Immature natural killer cell (primary cell): Measurements from ENCODE around the gene KATNA1. TPM values are rescaled to one million over a fixed set of nuclear protein-coding genes. Genes with fewer than 3 reads are reported as not detected.
A peak's percentile ranks its signal among the peaks of the same experiment; 100 is the strongest.

Experiments used
- DNase-seq, 3 donors: peaks; one replicate each; pipeline ENCODE4 v3.0.0; 2022; ENCODE audit warnings: mixed read lengths in 1 of 3
- H3K27ac Mint-ChIP-seq, 6 donors: one replicate each; pipeline ENCODE4 v1.8.0; 2020; ENCODE audit warnings: mixed read lengths in 6 of 6, mild to moderate bottlenecking in 5 of 6, inconsistent platforms in 4 of 6, moderate library complexity in 3 of 6
- H3K27me3 Mint-ChIP-seq, 3 donors: one replicate each; pipeline ENCODE4 v1.8.0; 2020 to 2021; ENCODE audit warnings: low read depth in 3 of 3, mild to moderate bottlenecking in 3 of 3, mixed read lengths in 3 of 3, moderate library complexity in 3 of 3, inconsistent platforms in 1 of 3
- H3K36me3 Mint-ChIP-seq, 3 donors: one replicate each; pipeline ENCODE4 v1.8.0; 2020; ENCODE audit warnings: mixed read lengths in 3 of 3, inconsistent platforms in 2 of 3, mild to moderate bottlenecking in 2 of 3
- H3K4me1 Mint-ChIP-seq, 2 donors: one replicate each; pipeline ENCODE4 v1.8.0; 2020; ENCODE audit warnings: inconsistent platforms in 2 of 2, mild to moderate bottlenecking in 2 of 2, mixed read lengths in 2 of 2, moderate library complexity in 1 of 2
- H3K4me3 Mint-ChIP-seq, 5 donors: one replicate each; pipeline ENCODE4 v1.8.0; 2020; ENCODE audit warnings: mild to moderate bottlenecking in 5 of 5, mixed read lengths in 5 of 5, inconsistent platforms in 3 of 5, moderate library complexity in 3 of 5
- H3K9me3 Mint-ChIP-seq, 6 donors: one replicate each; pipeline ENCODE4 v1.8.0; 2020; ENCODE audit warnings: mild to moderate bottlenecking in 6 of 6, mixed read lengths in 6 of 6, inconsistent platforms in 4 of 6, moderate library complexity in 3 of 6
- polyA plus RNA-seq, 3 donors: library from polyadenylated mRNA; unstranded; fragments of 300-500 nt; fragmentation: Illumina TruSeq; gene quantifications; one replicate each; pipeline ENCODE4 v1.2.3, GENCODE V29; 2021

The KATNA1 gene
- polyA plus RNA-seq, 3 donors from 2014 or later, result 21.4 to 30.7 (median 21.5) TPM

DNA sequence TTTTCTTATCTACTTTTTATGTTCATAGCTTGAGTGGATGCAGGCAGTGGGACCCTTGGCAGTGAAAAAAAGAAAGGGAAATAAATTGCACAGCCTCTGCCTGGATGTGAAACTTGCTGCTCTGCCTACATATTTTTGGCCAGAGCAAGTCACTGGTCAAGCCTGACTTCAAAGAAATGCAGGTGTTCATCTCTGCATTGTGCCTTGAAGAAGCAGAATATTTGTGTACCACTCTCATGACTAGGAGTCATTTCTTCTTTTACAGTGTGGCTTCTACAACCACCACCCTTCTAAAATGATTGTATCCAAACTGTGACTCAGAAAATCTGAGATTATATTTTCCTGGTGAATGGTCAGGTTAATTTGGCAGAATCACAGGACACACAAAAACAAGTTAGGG, 2.5 kb upstream of the KATNA1 start:
- Mint-ChIP-seq H3K4me3 (no peak overlapping the region), H3K36me3 (no peaks in the 10 kb centered on the region), H3K27me3 (peaks cover 0 to 6% (median 4%) of the 10 kb centered on the region in 3 donors), H3K4me1 (peaks cover 20 to 29% of the 10 kb centered on the region in 2 donors), H3K27ac (no peak overlapping the region), H3K9me3 (no peaks in the 10 kb centered on the region)
- DNase-seq, result no peak

DNA sequence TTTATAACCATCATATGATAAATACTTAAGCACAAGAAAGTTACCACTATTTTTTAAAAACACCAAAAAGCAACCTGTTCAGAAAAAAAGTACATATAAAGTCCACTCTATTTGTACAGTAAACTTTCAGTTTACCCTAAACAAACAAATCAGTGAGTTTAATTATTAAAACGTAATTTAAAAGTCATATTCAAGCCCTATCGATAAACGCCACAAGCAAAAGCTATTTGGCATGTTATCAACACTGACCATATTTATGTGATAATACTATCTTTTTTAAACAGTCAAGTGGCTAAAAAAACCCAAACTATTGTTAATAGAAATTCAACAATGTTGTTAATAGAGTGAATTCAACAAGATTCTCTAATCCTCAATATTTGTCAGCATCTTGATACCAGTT, 1.9 kb downstream of the KATNA1 start:
- no peaks in the 10 kb centered on the region for H3K36me3 Mint-ChIP-seq
- peaks cover 26 to 50% of the 10 kb centered on the region in 2 donors for H3K4me1 Mint-ChIP-seq
- peaks cover 0 to 6% (median 4%) of the 10 kb centered on the region in 3 donors for H3K27me3 Mint-ChIP-seq
- DNase-seq, result no peak
- H3K9me3 Mint-ChIP-seq, result no peaks in the 10 kb centered on the region
- H3K4me3 Mint-ChIP-seq, result peak overlapping the region in 3 of 5 donors; percentile 13 to 95 (median 35)
- peak overlapping the region in 1 of 6 donors; percentile 30 for H3K27ac Mint-ChIP-seq

DNA sequence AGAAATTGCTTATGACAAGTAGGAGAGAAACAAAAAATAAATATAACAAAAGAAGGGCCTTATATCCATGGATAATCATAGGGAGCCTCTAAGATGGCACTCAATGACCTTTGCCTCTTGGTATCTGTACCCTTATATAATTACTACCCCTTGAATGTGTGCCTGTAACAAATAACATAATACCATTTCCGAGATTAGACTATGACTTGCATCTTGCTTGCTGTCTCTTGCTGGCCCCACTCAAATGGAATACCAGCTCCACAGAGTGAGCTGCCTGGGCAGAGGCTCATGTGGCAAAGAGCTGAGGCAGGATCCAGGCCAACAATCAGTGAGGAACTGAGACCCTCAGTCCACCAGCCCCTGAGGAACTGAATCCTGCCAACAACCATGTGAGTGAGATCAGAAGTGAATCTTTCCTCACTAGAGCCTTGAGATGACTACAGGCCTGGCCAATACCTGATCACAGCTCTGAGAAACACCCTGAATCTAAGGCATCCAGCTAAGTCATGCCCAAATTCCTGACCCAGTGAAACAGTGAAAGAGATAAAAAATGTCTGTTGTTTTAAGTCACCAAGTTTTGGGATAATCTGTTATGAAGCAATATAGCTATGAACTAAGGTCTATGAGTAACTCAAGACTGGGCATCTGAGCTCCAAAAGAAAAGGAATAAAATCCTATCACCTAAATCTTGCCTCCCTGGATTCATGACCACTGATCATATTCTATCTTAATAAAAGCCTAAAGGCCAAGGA, 5.5 kb downstream of the KATNA1 start:
- peaks cover 0 to 4% (median 4%) of the 10 kb centered on the region in 3 donors for H3K36me3 Mint-ChIP-seq
- H3K9me3 Mint-ChIP-seq, result no peaks in the 10 kb centered on the region
- H3K4me3 Mint-ChIP-seq, result no peak overlapping the region
- peak overlapping the region in 1 of 6 donors; percentile 18 for H3K27ac Mint-ChIP-seq
- DNase-seq, result no peak
- H3K27me3 Mint-ChIP-seq, result peaks cover 0 to 3% (median 1%) of the 10 kb centered on the region in 3 donors
- H3K4me1 Mint-ChIP-seq, result peaks cover 24 to 51% of the 10 kb centered on the region in 2 donors

DNA sequence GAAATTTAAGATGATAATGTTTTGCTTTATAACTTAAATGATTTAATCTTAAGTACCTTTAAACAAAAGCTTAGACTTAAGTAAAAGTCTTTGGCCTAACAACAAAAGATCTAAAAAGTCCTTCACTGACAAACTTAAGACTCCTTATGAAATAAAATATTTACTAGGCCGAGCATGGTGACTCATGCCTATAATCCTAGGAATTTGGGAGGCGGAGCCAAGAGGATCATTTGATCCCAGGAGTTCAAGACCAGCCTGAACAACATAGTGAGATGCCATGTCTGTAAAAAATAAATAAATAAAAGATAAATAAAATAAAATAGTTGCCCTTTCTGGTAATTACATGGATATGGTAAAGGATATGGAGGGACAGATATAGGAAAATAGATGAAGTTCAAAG, 12.4 kb downstream of the KATNA1 start:
- Mint-ChIP-seq H3K4me3 (no peak overlapping the region), H3K27me3 (peaks cover 0 to 1% (median 0%) of the 10 kb centered on the region in 3 donors), H3K4me1 (peaks cover 3 to 7% of the 10 kb centered on the region in 2 donors), H3K27ac (no peak overlapping the region), H3K9me3 (no peaks in the 10 kb centered on the region), H3K36me3 (peaks cover 0 to 17% (median 7%) of the 10 kb centered on the region in 3 donors)
- no peak for DNase-seq

DNA sequence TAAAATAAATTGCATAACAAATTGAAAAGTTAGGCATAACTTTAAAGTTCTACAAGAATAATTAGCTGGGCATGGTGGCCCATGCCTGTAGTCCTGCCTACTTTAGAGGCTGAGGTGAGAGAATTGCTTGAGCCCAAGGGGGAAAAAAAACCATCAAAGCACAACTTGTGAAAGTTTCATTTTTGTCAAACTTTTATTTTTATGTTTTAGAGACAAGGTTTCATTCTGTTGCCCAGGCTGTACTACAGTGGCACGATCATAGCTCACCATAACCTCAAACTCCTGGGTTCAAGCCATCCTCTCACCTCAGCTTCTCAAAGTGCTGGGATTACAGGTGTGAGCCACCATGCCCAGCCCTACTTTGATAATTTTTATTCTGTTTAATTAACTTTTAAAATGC, 14.2 kb downstream of the KATNA1 start:
- peaks cover 5 to 24% (median 12%) of the 10 kb centered on the region in 3 donors for H3K36me3 Mint-ChIP-seq
- no peak overlapping the region for H3K27ac Mint-ChIP-seq
- no peaks in the 10 kb centered on the region for H3K9me3 Mint-ChIP-seq
- H3K4me3 Mint-ChIP-seq, result no peak overlapping the region
- peaks cover 0 to under 1% of the 10 kb centered on the region in 2 donors for H3K4me1 Mint-ChIP-seq
- no peak for DNase-seq
- H3K27me3 Mint-ChIP-seq, result peaks cover 0 to 1% (median 0%) of the 10 kb centered on the region in 3 donors

DNA sequence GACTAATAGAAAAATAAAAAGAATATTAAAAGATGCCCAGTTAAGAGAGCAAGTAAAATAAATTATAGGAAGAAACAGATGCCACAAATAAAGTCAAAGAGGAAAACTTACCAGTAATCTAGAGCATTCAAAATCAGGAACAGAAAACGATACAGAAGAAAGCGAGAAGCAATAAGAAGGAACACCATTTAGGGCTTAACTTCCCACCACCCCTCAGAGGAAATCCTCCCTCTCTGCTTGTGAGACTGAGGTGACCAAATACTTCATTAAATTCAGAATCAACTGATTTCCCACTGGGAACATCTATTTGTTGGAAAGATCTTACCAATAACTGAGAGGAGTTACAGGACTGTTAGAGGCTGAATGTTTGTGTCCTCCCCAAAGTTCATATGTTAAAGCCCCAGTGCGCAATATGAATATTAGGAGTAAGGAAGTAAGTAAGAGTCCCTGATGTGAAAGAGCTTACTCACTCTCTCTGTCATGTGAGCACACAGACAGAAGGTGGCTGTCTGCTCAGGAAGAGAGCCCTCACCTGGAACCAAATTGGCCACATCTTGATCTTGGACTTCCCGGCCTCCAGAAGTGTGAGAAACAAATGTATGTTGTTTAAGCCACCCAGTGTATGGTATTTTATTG, 19.5 kb downstream of the KATNA1 start:
- Mint-ChIP-seq H3K36me3 (peaks cover 12 to 32% (median 14%) of the 10 kb centered on the region in 3 donors), H3K4me3 (no peak overlapping the region), H3K4me1 (peaks cover 1 to 4% of the 10 kb centered on the region in 2 donors), H3K27ac (no peak overlapping the region), H3K9me3 (no peaks in the 10 kb centered on the region), H3K27me3 (peaks cover 0 to 3% (median 0%) of the 10 kb centered on the region in 3 donors)
- DNase-seq, result no peak

DNA sequence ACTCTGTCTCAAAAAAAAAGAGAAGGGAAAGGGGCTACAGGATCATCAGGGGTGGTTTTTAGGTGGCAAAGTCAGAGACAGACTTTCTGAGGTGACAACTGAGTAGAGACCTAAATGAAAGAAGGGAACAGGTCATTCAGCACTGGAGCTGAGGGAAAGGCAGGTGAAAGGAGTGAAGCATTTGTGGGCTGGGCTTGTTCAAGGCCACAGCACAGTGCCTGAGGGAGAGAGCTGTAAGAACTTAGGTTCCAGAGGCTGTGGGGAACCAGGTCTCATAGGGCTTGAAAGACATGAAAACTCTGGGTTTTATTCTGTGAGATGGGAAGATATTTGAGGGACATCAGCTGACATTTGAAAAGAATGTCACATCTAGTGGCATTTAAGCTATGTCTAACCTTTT, 20.8 kb downstream of the KATNA1 start:
- Mint-ChIP-seq H3K36me3 (peaks cover 16 to 37% (median 22%) of the 10 kb centered on the region in 3 donors), H3K27ac (peak overlapping the region in 3 of 6 donors; percentile 46 to 61 (median 47)), H3K4me1 (peaks cover 1 to 4% of the 10 kb centered on the region in 2 donors), H3K9me3 (no peaks in the 10 kb centered on the region), H3K4me3 (no peak overlapping the region), H3K27me3 (peaks cover 0 to 3% (median 0%) of the 10 kb centered on the region in 3 donors)
- DNase-seq, result no peak

DNA sequence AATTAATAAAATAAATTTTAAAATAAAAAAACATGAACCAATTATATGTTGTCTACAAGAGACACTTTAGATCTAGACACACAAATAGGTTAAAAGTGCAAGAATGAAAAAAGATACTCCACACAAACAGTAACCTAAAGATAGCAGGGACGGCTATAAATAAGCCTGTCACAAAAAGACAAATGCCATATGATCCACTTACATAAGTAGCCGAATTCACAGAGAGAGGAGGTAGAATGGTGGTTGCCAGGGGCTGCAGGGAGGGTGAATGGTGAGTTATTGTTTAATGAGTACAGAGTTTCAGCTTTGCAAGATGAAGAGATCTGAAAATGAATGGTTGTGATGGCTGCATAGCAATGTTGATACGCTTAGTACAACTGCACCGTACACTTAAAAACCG, 32.7 kb downstream of the KATNA1 start:
- Mint-ChIP-seq H3K9me3 (peaks cover 0 to 2% (median 0%) of the 10 kb centered on the region in 6 donors), H3K4me3 (no peak overlapping the region), H3K36me3 (peaks cover 30 to 45% (median 40%) of the 10 kb centered on the region in 3 donors), H3K27me3 (peaks cover 0 to 2% (median 0%) of the 10 kb centered on the region in 3 donors), H3K4me1 (peaks cover 0 to 3% of the 10 kb centered on the region in 2 donors), H3K27ac (no peak overlapping the region)
- DNase-seq, result no peak

DNA sequence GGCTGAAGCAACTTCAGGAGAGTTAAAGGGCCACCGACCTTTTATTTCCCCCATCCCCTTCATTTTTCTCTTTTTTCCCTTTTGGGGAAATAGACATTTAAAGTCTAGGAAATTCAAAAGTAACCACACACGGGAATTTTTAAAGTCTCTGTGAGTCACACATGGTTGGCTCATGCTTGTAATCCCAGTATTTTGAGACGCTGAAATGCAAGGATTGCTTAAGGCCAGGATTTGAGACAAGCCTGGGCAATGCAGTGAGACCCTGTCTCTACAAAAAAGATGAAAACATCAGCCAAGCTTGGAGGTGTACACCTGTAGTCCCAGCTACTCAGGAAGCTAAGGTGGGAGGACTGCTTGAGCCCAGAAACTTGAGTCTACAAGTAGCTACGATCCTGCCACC, 34.2 kb downstream of the KATNA1 start:
- Mint-ChIP-seq H3K4me1 (peaks cover 0 to 7% of the 10 kb centered on the region in 2 donors), H3K27me3 (no peaks in the 10 kb centered on the region), H3K27ac (no peak overlapping the region), H3K9me3 (peaks cover 0 to 2% (median 0%) of the 10 kb centered on the region in 6 donors), H3K4me3 (no peak overlapping the region), H3K36me3 (peaks cover 24 to 33% (median 31%) of the 10 kb centered on the region in 3 donors)
- DNase-seq, result no peak

DNA sequence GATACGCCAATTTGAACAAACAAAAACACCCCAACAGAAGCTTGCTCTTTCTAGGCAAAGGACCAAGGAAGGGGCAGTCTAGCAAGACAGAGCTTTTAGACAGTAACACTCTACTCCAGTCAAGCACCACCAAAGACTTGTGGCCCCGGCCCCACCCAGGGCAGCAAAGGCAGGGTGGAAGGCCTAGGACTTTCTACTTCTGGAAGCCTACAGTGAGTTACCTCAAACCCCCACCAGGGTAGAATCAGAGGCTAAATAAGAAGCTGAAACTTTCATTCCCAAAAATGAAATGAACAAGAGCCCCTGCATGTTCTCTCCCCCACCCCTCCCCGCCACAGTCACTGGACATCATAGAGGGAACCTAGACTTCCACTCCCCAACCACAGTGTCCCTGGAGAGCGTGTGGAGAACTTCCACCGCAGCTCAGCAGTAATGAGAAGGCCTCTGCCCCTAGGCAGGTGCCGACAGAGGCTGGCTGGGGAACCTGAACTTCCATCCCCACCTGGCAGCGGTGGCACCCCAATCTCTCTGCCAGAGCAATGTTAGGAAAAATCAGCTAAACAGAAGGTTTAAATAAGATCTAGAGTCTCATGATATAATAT, 40.0 kb downstream of the KATNA1 start:
- Mint-ChIP-seq H3K27ac (peak overlapping the region in 1 of 6 donors; percentile 47), H3K4me3 (no peak overlapping the region)

DNA sequence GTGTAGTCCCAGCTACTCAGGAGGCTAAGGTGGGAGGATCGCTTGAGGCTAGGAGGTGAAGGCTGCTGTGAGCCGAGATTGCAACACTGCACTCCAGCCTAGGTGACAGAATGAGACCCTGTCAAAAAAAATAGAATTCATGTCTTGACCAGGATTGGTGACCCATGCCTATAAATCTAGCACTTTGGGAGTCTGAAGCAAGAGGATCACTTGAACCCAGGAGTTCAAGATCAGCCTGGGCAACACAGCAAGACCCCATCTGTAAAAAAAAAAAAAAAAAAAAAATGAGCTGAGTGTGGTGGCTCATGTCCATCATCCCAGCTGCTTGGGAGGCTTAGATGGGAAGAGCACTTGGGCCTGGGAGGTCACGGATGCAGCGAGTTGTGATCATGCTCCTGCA, 48.0 kb downstream of the KATNA1 start:
- H3K36me3 Mint-ChIP-seq, result peaks cover 11 to 16% (median 11%) of the 10 kb centered on the region in 3 donors
- no peak for DNase-seq
- no peak overlapping the region for H3K4me3 Mint-ChIP-seq
- H3K9me3 Mint-ChIP-seq, result no peaks in the 10 kb centered on the region
- H3K27me3 Mint-ChIP-seq, result no peaks in the 10 kb centered on the region
- no peak overlapping the region for H3K27ac Mint-ChIP-seq
- no peaks in the 10 kb centered on the region for H3K4me1 Mint-ChIP-seq

More for the DNA sequence above, 40.0 kb downstream of the KATNA1 start:
- Mint-ChIP-seq H3K4me1 (peaks cover 4 to 6% of the 10 kb centered on the region in 2 donors), H3K27me3 (no peaks in the 10 kb centered on the region), H3K9me3 (peaks cover 0 to 2% (median 0%) of the 10 kb centered on the region in 6 donors), H3K36me3 (peaks cover 14 to 23% (median 15%) of the 10 kb centered on the region in 3 donors)
- no peak for DNase-seq

DNA sequence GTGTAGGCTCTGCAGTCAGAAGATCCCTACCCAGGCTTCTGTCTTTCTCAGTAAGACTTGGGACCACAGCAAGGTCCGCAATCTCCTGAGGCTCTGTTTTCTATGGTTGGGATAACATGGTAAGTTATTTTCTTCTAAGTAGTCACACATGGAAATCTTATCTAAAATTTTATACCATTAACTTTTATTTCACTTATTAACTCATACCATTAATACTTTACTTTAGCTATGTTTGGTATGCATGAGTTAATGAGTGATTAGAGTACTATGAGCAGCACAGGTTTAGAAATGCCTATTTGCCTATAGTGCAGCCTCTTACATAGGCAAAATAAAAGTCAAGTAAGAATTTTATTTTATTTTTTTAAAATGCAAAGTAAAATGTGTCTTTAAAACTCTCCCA, 55.1 kb downstream of the KATNA1 start:
- DNase-seq, result no peak
- no peak overlapping the region for H3K27ac Mint-ChIP-seq
- H3K4me1 Mint-ChIP-seq, result no peaks in the 10 kb centered on the region
- H3K27me3 Mint-ChIP-seq, result no peaks in the 10 kb centered on the region
- H3K36me3 Mint-ChIP-seq, result peaks cover 8 to 18% (median 8%) of the 10 kb centered on the region in 3 donors
- no peaks in the 10 kb centered on the region for H3K9me3 Mint-ChIP-seq
- no peak overlapping the region for H3K4me3 Mint-ChIP-seq

DNA sequence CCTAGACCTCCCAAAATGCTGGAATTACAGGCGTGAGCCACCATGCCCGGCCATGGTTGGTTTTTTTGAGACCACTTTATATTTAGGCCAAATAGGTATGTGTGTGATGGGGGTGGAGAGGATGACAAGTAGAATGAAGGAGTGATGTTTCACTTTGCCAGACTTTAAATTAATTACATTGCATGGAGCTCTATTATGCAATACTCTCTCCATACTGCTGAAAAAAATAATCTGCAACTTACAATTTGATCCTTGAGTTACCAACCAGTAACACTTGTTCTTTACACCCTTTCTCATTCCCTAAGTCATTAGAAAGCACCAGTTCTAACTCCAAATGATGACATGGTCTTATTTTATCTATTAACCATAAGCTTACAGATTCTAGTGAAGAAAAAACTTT, 55.5 kb downstream of the KATNA1 start:
- Mint-ChIP-seq H3K27ac (peak overlapping the region in 1 of 6 donors; percentile 34), H3K9me3 (no peaks in the 10 kb centered on the region), H3K4me1 (no peaks in the 10 kb centered on the region), H3K4me3 (no peak overlapping the region), H3K27me3 (no peaks in the 10 kb centered on the region), H3K36me3 (peaks cover 8 to 18% (median 8%) of the 10 kb centered on the region in 3 donors)
- DNase-seq, result no peak

DNA sequence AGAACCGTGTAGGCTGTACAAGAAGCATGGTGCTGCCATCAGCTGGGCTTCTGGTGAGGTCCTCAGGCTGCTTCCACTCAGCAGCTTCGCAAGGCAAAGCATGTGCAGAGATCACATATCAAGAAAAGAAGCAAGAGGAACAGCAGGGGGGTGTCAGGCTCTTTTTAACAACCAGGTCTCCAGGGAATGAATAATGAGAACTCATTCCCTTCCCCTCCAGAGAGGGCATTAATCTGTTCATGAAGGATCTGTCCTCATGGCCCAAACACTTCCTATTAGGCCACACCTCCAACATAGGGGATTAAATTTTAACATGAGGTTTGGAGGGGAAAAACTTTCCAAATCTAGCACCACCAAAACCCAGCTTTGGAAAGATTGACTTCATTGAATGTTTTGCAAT, 62.4 kb downstream of the KATNA1 start:
- Mint-ChIP-seq H3K4me3 (no peak overlapping the region), H3K36me3 (peaks cover 8 to 22% (median 12%) of the 10 kb centered on the region in 3 donors), H3K27me3 (no peaks in the 10 kb centered on the region), H3K27ac (no peak overlapping the region), H3K9me3 (no peaks in the 10 kb centered on the region), H3K4me1 (no peaks in the 10 kb centered on the region)
- no peak for DNase-seq
